Measurements from ENCODE around the gene USP13.
"Not testable (repeated sequence)": the region's sequence is repeated elsewhere in the genome, so short reads cannot be mapped to it uniquely, and the experiment has no call there.

USP13 gene

DNA sequence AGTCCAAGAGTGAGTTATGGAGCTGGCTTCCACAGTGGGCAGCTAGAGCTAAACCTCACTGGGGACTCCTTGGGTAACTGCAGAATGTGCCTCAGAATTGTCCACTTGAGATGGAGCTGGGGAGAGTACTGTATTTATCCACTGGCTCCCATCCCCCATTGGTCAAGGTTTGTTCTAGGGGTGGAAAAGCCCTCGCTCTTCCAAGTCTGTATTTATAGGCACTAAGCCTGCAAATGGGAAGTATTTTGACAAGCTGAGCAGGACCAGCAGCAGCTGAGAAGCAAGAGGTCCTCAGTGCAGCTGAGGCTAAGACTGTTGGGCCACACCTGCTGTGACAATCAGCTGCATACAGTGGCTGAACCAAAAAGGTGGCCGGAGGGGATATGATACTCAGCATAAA lies 5.8 kb downstream of the USP13 start:
- DNase-seq (ENCODE audit: low read depth in 3 of 3), result no peak

DNA sequence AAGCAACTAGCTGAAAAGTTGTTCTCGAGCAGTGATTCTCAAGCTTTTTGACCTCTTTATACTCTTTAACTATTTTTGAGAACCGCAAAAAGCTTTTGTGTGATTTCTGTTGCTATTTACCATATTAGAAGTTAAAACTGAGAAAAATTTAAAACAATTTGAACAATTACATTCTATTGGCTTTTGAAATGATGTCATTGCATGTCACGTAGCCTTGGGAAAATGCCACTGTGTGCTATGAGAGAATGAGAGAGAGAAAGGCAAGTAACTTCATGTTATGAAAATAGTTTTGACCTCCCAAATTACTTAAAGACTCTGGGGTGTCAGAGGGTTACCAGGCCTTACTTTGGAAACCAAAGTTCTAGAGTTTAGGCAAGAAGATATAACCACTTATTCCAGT lies 8.0 kb downstream of the USP13 start:
- no peak for DNase-seq (ENCODE audit: low read depth in 3 of 3)

DNA sequence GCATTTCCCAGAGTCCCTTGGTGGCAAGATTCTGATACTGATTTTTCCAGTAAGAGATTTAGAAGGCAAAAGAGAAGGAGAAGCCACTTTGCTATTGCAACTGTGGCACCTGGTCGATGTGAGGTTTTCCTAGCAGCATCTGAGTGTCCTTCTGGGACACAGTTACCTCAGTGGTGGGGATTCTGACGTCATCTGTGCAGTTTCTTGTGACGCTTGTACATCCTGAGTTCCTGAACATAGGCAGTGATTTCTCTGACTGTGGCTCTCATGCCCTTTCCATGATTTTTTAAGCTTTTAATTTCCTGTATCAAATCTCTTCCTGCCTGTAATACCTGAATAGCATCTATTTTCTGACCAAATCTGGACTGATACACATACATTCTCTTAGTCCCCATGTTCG lies 8.9 kb downstream of the USP13 start:
- DNase-seq (ENCODE audit: low read depth in 3 of 3), result no peak

DNA sequence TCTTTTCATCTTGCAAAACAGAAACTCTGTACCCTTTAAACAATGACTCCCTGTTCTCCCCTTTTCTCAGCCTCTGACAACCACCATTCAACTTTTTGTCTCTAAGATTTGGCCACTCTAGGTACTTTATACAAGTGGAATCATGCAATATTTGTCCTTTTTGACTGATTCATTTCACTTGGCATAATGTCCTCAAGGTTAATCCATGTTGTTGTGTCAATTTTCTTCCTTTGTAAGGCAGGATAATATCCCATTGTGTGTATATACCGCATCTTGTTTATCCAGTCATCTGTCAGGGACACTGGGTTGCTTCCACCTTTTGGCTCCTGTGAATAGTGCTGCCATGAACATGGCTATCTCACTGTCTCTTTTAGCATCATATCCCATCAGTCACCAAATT lies 10.3 kb downstream of the USP13 start:
- no peak for DNase-seq (ENCODE audit: low read depth in 3 of 3)

DNA sequence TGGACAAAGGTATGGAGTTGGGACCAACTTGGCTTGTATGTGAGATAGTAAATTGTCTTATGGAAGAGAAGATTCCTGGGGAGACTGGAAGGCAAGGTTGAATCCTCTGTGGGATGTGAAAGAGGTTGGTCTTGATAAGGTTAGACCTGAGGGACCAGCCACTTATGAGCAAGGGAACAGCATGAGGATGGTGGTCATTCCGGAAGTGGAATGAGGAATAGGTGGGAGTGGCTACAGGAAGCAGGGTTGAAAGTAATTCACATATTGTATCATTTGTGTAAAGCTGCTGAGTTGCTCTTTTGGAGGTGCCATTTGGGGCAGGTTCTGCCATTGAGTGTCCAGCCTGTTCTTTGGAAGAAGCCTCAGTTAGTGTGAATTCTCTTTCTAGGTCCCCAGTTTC lies 13.2 kb downstream of the USP13 start:
- no peak for DNase-seq (ENCODE audit: low read depth in 3 of 3)

DNA sequence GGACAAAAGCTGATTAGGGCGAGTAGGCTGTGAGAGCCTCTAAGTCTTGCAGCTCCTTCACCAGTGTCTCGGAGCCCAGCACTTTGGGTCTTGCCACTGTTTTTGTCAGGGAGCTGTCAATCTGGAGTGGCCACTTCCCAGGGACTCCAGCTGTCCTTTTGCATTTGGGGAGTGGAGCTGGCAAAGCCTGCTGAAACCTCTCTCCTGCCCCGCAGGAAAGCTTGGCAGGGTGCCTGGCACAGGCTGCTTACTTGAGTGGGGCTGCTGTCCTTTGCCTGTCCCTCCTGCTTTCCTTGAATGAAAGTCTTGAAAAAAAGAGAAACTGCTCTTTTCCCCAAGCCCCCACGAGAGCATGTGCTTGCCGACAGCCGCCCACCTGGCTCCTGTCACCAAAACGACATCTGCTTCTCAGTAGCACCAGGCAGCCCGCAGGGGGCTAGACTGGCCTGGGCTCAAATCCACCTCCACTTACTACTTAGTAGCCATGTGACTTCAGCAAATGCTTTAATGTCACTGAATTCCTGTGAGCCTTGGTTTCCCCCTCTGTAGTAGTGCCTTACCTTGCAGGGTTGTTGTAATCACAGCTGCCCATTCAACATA lies 13.7 kb downstream of the USP13 start:
- no peak for DNase-seq (ENCODE audit: low read depth in 3 of 3)

DNA sequence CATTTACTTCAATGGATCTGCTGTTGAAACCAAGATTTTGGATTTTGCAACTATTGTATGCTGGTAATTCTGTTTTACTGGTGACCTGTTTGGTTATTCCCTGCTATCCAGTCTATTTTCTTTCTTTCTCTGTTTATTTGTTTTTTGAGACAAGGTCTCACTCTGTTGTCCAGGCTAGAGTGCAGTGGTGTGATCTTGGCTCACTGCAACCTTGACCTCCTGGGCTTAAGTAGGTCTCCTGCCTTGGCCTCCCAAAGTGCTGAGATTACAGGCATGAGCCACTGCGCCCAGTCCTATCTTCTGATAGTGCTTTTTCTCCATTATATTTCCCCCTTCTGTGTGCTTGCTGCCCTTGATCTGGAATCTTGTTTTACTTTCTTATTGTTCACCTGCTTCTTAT lies 15.6 kb downstream of the USP13 start:
- no peak for DNase-seq (ENCODE audit: low read depth in 3 of 3)

DNA sequence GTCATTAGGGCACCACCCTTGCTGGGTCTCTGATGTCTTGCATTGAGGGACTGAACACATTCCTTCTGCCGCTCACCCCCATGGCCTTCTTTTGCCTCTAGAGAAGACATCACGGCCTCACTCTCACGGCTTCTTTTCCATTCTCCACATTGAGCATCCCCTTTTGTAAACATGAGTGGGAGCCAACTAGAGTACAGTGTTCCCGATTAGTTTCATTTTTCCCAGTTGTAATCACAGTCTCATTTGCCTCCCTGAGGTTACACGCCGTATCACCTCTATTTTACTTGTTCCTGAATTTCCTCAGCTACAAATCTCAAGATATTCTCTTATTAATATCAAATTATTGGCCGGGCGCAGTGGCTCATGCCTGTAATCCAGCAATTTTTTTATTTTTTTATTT lies 17.5 kb downstream of the USP13 start:
- no peak for DNase-seq (ENCODE audit: low read depth in 3 of 3)

DNA sequence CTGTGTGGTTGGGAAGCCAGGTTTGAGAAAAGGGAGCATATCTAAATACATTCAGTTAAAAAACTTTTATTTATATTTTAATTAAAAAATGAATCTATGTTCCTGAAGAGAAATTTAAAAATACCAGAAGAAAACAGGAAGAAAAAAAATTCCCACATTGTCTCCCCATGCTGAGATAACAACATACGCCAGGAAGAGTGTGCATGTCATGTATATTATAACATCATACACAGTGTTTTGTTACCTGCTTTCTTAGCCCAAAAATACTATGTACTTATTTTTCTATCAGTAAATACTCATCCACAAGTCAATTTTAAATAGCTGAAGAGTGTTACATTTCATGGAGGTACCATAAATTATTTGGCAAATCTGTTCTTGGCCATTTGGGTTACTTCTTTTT lies 18.5 kb downstream of the USP13 start:
- DNase-seq (ENCODE audit: low read depth in 3 of 3), result no peak

DNA sequence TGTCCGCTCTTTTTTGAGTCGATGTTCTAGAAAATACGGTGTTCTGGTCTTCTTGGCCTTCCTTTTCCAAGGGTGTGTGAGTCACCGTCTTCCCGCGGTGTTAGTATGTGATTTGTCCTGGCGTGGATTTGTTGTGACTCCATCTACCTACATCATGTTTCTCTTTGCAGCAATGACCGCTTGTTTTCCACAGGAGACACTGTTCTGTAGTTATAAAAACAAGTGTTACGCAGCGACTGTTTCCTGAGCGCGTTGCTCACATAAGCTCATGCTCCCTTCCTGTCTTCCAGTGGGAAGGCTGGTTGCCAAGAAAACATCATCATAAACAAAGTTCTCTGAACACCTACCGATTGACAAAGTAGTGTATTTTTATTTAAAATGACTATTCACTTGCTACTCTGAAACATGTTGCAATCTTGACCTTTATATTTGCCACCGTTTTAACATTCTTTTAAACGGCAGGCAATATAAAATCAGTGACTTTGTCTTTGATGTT lies 19.0 kb downstream of the USP13 start:
- no peak for DNase-seq (ENCODE audit: low read depth in 3 of 3)

DNA sequence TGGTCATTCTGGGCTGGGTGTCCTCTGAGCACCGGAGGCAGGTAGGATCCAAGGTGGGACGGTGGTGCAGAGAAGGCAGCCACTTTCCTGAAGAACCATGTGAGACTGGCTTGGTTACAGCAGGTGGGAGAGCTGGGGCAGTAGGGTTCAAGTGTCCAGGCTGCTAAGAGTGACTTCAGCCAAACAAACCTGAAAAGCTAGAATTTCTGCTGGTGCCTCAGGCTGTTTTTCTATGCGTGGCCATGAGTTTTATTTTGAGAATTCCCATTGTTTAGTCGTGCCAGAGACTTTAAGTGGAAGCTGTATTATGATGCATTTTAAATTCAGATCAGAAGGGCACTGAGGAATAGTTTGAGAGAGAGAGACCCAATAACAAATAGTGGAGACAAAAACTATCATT lies 20.1 kb downstream of the USP13 start:
- no peak for DNase-seq (ENCODE audit: low read depth in 3 of 3)

DNA sequence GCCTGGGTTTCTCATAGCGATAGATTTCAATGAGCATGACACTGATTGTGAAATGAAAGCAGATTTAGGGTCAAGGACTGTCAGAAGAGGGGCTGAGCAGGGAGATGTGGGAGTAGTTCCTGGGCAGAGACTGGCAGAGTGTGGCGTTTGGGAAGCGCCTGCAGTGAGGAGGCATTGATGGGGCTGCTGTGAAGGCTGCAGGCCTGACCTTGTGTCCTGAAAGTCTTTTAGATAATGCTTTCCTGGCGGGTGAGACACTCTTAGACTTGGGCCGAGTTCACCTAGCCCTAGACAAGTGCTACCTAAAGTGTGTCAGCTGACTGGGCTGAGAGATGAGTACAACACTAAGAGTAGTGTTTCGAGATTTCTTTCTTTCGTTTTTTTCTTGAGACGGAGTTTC lies 20.7 kb downstream of the USP13 start:
- DNase-seq (ENCODE audit: low read depth in 3 of 3), result no peak

DNA sequence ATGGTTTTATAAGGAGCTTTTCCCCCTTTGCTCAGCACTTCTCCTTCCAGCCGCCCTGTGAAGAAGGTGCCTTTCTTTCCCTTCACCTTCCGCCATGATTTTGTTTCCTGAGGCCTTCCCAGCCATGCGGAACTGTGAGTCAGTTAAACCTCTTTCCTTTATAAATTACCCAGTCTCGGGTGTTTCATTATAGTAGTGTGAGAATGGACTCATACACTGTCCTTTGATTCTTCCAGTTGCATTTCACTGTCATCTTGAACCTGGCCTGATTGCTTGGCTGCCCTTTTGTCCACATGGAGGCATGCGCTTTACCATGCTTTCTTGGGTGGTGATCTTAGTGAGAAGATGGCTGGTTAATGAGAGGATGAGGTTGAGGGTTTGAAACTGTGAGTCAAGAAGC lies 23.2 kb downstream of the USP13 start:
- no peak for DNase-seq (ENCODE audit: low read depth in 3 of 3)

DNA sequence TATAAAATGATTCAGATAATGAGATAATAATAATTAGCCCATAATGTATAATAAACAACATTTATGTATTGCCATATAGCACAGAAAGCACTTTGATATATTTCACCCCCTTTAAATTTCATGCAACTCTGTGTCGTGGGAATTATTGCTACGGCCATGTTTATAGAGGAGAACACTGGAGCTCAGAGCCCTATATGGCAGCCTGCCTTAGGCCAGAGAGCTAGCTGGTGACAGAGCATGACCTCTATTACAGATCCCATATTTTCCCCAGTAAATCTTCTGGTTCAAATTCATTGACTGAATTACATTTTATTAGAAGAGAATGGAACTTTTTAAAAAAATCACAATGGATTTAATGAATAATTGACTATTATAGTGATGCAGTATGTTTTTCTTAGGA lies 25.0 kb downstream of the USP13 start:
- DNase-seq (ENCODE audit: low read depth in 3 of 3), result no peak

DNA sequence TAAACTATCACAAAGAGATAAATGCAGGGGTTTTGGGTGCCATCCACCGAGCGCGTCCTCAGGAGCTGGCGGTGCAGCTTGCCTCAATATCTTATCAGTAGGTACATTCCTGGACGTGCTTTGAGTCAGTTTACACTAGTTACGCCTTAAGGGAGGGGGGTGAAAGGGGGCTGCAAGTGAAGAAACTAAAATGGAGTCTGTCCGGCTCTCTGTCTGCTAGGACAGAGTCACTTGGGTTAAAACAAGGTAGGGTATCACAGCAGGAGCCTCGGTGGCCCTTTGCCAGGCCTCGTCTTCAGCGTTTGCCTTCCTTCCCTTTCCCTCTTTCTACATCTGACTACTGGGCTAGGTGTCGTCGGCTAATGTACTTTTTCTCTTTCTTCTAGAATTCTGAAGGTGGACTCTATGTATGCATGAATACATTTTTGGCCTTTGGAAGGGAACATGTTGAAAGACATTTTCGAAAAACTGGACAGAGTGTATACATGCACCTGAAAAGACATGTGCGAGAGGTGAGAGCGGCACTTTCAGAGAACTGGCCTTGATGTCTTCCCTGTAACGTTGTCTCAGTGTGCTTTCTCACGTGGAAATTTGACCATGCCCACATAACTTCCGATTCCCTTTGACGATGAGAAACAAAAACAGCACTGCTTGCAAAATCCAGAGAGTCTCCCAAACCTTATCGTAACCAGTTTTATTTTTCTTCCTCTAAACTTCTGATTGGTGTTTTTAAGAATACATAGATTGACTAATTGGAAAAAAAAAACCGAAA lies 28.8 kb downstream of the USP13 start:
- no peak for DNase-seq (ENCODE audit: low read depth in 3 of 3)

DNA sequence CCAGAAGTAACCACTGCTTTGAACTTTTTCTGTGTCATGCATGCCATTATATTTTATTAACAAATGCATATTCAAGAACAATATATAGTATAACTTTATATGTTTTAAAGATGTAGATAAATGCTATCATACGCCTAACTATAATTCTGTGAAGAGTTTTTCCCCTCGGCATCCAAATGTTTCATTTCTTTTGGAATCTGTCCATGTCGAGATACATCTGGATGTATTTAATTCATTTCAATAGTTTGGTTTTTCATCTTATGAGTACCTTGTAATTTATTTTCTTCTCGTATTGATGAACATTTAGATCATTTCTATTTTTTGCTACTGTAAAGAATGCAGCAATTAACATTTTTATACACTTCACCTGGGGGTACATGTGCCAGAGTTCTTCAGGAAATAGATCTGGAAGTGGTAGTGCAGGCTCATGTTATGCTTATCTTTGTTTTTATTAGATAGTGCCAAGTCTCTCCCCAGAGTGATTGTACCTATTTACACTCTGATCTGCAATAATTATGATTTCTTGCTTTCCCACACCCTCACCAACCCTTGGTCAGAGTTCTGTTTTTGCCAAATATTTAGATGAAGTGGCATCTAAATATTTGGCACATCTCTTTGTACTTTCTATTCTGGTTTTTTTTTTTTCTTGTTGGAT lies 29.7 kb downstream of the USP13 start:
- no peak for DNase-seq (ENCODE audit: low read depth in 3 of 3)

DNA sequence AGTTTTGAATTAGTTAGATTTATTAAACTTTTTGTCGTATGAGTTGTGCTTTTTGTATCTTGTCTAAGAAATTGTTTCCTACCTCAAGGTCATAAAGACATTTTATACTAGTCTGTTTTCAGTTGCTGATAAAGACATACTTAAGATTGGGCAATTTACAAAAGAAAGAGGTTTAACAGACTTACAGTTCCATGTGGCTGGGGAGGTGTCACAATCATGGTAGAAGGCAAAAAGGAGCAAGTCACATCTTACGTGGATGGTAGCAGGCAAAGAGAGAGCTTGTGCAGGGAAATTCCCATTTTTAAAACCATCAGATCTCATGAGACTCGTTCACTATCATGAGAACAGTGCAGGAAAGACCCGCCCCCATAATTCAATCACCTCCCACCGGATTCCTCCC lies 30.4 kb downstream of the USP13 start:
- DNase-seq (ENCODE audit: low read depth in 3 of 3), result not testable (repeated sequence)

DNA sequence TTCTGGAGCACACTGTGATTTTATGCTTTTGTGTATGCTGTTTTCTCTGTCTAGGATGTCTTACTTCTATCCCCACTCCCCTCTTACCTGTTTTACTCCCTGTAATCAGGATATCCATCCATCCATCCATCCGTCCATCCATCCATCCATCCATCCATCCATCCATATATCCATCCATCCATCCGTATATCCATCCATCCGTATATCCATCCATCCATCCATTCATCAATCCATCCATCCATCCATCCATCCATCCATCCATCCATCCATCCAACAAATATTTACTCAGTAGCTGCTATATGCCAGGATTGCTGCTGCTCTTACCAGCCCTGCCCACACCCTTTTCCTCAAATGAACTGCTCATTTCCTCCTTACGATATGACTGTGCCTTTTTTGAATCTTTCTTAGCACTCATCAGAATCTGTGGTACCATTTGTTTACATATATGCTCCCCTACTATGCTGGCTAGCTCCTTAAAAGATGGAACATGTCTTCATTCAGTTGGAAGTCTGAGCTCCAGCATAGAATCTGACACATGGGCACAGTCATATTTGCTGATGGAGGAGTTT lies 35.2 kb downstream of the USP13 start:
- no peak for DNase-seq (ENCODE audit: low read depth in 3 of 3)

DNA sequence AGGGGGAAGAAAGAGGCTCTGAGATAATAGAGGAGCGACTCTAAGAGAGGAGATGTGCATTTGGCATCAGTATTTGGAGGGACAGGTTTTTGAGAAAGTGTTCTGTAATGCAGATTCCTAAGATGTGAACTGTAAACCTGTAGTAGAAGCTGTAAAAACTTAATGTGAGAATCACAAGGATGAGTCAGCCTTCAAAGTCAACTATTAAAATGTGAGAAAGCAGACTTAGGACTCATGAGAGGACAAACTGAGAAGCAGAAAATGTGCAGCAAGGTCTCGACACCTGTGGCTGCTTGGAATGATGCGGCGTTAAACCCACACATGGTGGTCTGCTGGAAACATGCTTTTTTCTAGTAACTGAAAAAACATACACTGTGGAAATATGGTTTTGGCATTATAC lies 36.0 kb downstream of the USP13 start:
- no peak for DNase-seq (ENCODE audit: low read depth in 3 of 3)

DNA sequence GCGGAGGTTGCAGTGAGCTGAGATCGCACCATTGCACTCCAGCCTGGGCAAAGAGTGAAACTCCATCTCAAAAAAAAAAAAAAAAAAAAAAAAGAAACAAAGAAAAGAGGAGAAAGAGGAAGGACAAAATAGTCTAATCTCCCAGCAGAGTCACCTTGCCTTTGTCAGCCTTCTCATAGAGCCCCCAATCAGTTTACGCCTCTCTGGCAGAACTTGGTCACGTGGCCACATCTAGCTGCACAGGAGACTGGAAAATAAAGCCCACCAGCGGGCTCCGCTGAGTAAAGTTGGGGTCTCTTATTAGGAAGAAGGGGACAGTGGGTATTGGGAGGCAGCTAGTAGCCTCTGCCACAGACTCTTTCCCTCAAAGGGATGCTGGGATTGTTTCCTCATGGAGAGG lies 41.9 kb downstream of the USP13 start:
- no peak for DNase-seq (ENCODE audit: low read depth in 3 of 3)

DNA sequence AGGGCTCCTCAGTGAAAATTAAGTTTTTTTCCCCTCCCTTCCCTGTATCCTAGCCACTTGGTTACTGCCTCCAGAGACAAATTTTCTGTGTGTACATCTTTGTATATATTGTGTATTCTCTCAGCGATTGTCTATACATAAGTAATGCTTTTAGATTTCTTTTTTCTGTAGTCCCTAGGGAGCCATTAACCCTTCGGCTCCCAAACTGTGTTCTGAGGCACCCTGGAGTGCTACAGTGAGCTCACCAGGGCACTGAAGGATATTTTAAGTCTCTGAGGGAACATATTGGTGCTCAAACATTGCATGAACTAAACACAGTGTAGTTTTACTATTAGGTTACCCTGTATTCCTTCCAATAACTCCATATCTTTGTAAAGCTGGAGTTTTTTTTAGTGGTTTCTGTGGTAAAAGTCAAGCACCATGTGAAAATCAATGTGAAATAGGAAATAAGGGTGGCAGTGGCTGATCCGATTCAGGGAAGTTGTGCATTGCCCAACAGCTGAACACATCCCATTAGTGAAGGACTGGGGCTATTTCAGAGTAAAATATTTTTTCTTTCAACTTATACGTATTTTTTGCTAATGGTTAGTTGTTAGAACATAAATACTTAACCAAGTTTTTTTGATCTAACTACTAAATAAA lies 43.0 kb downstream of the USP13 start:
- no peak for DNase-seq (ENCODE audit: low read depth in 3 of 3)

DNA sequence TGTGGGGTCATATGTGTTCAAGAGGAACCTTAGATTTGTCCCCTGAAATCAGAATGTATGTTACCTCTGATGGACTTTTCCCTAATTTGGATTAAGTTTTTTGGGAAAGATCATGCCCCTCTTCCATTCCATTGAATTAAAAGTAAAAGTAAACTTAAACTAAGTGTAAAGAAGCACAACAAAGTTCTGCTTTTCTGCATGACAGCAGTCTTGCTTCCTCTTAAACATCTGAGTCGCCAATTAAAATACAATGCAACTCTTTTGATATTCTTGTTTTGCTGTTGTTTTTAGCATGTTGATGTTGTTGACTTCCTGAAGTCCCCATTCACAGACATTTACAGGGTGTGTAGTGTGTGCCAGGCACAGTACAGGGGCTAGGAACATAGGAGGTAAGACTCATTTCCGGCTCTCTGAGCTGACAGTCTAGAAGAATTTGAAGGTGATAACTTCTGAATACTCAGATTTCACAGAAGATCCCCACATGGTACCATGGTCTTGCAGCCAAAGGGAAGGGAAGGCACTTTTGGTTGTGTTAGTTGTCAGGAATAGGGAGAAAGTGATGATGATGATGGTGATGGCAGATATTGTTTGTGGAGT lies 45.0 kb downstream of the USP13 start:
- DNase-seq (ENCODE audit: low read depth in 3 of 3), result no peak

All from stimulated activated CD4-positive, alpha-beta T cell treated with anti-CD3 and anti-CD28 coated beads, TNF-alpha, amount 100 ng/mL, for 4 hours (primary cell).